Activated naive CD4-positive, alpha-beta T cell treated with Interleukin-2 at 50 U/mL for 16 hours (primary cell): ENCODE results near the gene UMOD.
A peak's percentile ranks its signal among the peaks of the same experiment; 100 is the strongest.

Experiments used
- DNase-seq: peaks from one replicate; pipeline ENCODE4 v3.0.0-alpha.2; 2020

UMOD gene

GRCh38 chr16:20352615-20353014, at the start of gene UMOD:
TSS of gene UMOD (minus strand) at chr16:20352715. CDS start at chr16:20350737, 1,978 bp downstream.
- DNase-seq = no peak

- no peak for DNase-seq
These were observed 49.0 kb upstream of the UMOD start for GRCh38 chr16:20401475-20402016.

- no peak for DNase-seq
These were observed 48.6 kb upstream of the UMOD start for GRCh38 chr16:20401066-20401465.

- DNase-seq = no peak
These were observed 46.7 kb upstream of the UMOD start for GRCh38 chr16:20399185-20399584.

- no peak for DNase-seq
These were observed 46.1 kb upstream of the UMOD start for GRCh38 chr16:20398603-20399002.

- DNase-seq = no peak
These were observed 45.1 kb upstream of the UMOD start for GRCh38 chr16:20397468-20398074.

GRCh38 chr16:20396846-20397467, 44.4 kb upstream of the UMOD start:
- no peak for DNase-seq

GRCh38 chr16:20395946-20396345, 43.4 kb upstream of the UMOD start:
- DNase-seq = no peak

- no peak for DNase-seq
These were observed 41.5 kb upstream of the UMOD start for GRCh38 chr16:20393801-20394577.

- DNase-seq = no peak
These were observed 38.5 kb upstream of the UMOD start for GRCh38 chr16:20391045-20391444.

GRCh38 chr16:20388854-20389253, 36.3 kb upstream of the UMOD start:
- no peak for DNase-seq

GRCh38 chr16:20387978-20388377, 35.5 kb upstream of the UMOD start:
- DNase-seq = no peak

- peak; percentile 47 for DNase-seq
These were observed 33.6 kb upstream of the UMOD start for GRCh38 chr16:20385844-20386832.

- DNase-seq = peak; percentile 19
These were observed 30.9 kb upstream of the UMOD start for GRCh38 chr16:20383106-20384029.

- DNase-seq = no peak
These were observed 29.9 kb upstream of the UMOD start for GRCh38 chr16:20382202-20382948.

- no peak for DNase-seq
These were observed 28.3 kb upstream of the UMOD start for GRCh38 chr16:20380782-20381181.

- DNase-seq = no peak
These were observed 24.7 kb upstream of the UMOD start for GRCh38 chr16:20377181-20377580.

- DNase-seq = no peak
These were observed 20.2 kb upstream of the UMOD start for GRCh38 chr16:20372701-20373100.

- DNase-seq = no peak
These were observed 17.0 kb upstream of the UMOD start for GRCh38 chr16:20369452-20370054.

GRCh38 chr16:20364051-20364450, 11.5 kb upstream of the UMOD start:
- no peak for DNase-seq
